HG02981 (cell line): ENCODE results near the gene IGSF3.

Experiments
- ATAC-seq: cut with Tn5 transposase; IDR thresholded peaks from one replicate; pipeline ENCODE4 v1.9.1; 2021; ENCODE audit warnings: mild to moderate bottlenecking, moderate library complexity; ENCODE audit not compliant: unreplicated experiment

Gene IGSF3

GRCh38 chr1:116686723-116687352 is 19.3 kb upstream of the IGSF3 start:
- ATAC-seq = no peak

- no peak for ATAC-seq
These were observed 18.6 kb upstream of the IGSF3 start for GRCh38 chr1:116686175-116686574.

- no peak for ATAC-seq
These were observed 17.0 kb upstream of the IGSF3 start for GRCh38 chr1:116684575-116684974.

- no peak for ATAC-seq
These were observed 15.2 kb upstream of the IGSF3 start for GRCh38 chr1:116682641-116683221.

GRCh38 chr1:116681343-116681899 is 13.9 kb upstream of the IGSF3 start:
- no peak for ATAC-seq

- ATAC-seq = no peak
These were observed 13.2 kb upstream of the IGSF3 start for GRCh38 chr1:116680752-116681151.

- ATAC-seq = no peak
These were observed 12.5 kb upstream of the IGSF3 start for GRCh38 chr1:116679828-116680628.

GRCh38 chr1:116679091-116679827 is 11.7 kb upstream of the IGSF3 start:
- no peak for ATAC-seq

GRCh38 chr1:116678732-116679090 is 11.2 kb upstream of the IGSF3 start:
- ATAC-seq = no peak

- ATAC-seq = no peak
These were observed 10.0 kb upstream of the IGSF3 start for GRCh38 chr1:116677474-116678062.

- no peak for ATAC-seq
These were observed 8.8 kb upstream of the IGSF3 start for GRCh38 chr1:116676291-116676690.

GRCh38 chr1:116674751-116675150 is 7.2 kb upstream of the IGSF3 start:
- ATAC-seq = no peak

GRCh38 chr1:116674011-116674531 is 6.5 kb upstream of the IGSF3 start:
- no peak for ATAC-seq

- ATAC-seq = no peak
These were observed 4.4 kb upstream of the IGSF3 start for GRCh38 chr1:116671912-116672311.

GRCh38 chr1:116671072-116671760 is 3.7 kb upstream of the IGSF3 start:
- ATAC-seq = no peak

GRCh38 chr1:116668277-116668676 is 744 bp upstream of the IGSF3 start:
- no peak for ATAC-seq

GRCh38 chr1:116667078-116667574 is 407 bp downstream of the IGSF3 start:
- no peak for ATAC-seq

- ATAC-seq = no peak
These were observed 1.1 kb downstream of the IGSF3 start for GRCh38 chr1:116666187-116667077.

- no peak for ATAC-seq
These were observed 2.6 kb downstream of the IGSF3 start for GRCh38 chr1:116664978-116665371.
